ENCODE measurements around the gene GDPD3.

- TF ChIP-seq, protein P1, sequence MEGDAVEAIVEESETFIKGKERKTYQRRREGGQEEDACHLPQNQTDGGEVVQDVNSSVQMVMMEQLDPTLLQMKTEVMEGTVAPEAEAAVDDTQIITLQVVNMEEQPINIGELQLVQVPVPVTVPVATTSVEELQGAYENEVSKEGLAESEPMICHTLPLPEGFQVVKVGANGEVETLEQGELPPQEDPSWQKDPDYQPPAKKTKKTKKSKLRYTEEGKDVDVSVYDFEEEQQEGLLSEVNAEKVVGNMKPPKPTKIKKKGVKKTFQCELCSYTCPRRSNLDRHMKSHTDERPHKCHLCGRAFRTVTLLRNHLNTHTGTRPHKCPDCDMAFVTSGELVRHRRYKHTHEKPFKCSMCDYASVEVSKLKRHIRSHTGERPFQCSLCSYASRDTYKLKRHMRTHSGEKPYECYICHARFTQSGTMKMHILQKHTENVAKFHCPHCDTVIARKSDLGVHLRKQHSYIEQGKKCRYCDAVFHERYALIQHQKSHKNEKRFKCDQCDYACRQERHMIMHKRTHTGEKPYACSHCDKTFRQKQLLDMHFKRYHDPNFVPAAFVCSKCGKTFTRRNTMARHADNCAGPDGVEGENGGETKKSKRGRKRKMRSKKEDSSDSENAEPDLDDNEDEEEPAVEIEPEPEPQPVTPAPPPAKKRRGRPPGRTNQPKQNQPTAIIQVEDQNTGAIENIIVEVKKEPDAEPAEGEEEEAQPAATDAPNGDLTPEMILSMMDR (IDR thresholded peaks at IDR 0.05; ENCODE audit: insufficient read depth, low read depth, low read length): no peak
- no peak for TF ChIP-seq EZH2 (IDR thresholded peaks at IDR 0.05; ENCODE audit: insufficient read depth, low read length)
Observed at GRCh38 chr16:30141750-30142149, 28.4 kb upstream of the GDPD3 start.
